Measurements from ENCODE around the gene FHIT.

DNA sequence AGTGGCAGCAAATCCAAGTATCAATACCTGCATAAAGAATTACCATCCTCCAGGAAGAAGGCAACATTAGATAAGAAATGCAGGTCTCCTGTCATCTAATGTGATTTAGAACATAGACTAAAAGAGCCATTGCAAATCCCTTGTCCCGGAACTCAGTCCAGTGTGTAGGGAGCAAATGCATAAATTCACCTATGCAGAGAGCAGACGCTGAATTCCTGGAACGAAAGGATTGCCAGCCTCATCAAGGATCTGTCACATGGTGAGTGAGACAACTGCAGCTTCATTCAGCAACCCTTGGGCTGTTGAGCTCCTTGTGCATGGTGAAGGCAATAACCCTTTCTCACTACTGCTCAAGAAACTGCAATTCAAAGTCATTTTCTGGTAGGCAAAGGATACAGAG is 1504.7 kb downstream of the FHIT start:
- no peak for TF ChIP-seq EP300 (IDR thresholded peaks at IDR 0.05)
- TF ChIP-seq, protein P1, sequence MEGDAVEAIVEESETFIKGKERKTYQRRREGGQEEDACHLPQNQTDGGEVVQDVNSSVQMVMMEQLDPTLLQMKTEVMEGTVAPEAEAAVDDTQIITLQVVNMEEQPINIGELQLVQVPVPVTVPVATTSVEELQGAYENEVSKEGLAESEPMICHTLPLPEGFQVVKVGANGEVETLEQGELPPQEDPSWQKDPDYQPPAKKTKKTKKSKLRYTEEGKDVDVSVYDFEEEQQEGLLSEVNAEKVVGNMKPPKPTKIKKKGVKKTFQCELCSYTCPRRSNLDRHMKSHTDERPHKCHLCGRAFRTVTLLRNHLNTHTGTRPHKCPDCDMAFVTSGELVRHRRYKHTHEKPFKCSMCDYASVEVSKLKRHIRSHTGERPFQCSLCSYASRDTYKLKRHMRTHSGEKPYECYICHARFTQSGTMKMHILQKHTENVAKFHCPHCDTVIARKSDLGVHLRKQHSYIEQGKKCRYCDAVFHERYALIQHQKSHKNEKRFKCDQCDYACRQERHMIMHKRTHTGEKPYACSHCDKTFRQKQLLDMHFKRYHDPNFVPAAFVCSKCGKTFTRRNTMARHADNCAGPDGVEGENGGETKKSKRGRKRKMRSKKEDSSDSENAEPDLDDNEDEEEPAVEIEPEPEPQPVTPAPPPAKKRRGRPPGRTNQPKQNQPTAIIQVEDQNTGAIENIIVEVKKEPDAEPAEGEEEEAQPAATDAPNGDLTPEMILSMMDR (IDR thresholded peaks at IDR 0.05) = no peak
